Measurements from ENCODE around the gene SMAD5.

Gene SMAD5

DNA sequence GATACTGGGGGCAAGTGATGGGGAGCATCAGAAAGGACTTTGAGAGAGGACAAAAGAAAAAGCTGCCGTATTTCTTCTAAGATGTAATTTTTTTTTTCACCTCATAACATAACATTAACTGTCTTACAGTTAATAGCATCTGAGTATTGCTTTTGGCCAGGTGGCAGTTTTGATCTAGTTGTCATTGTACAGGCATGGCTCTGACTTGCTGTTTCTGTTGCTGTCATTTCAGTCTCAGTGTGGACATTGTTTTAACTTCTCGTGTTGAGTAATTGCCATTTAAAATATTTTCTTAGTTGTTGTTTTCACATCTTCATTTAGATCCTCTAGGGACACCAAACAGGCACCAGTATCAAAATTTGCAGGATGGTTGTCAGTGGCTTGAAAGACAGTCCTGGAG lies 12.4 kb downstream of the SMAD5 start:
- TF ChIP-seq, protein P1, sequence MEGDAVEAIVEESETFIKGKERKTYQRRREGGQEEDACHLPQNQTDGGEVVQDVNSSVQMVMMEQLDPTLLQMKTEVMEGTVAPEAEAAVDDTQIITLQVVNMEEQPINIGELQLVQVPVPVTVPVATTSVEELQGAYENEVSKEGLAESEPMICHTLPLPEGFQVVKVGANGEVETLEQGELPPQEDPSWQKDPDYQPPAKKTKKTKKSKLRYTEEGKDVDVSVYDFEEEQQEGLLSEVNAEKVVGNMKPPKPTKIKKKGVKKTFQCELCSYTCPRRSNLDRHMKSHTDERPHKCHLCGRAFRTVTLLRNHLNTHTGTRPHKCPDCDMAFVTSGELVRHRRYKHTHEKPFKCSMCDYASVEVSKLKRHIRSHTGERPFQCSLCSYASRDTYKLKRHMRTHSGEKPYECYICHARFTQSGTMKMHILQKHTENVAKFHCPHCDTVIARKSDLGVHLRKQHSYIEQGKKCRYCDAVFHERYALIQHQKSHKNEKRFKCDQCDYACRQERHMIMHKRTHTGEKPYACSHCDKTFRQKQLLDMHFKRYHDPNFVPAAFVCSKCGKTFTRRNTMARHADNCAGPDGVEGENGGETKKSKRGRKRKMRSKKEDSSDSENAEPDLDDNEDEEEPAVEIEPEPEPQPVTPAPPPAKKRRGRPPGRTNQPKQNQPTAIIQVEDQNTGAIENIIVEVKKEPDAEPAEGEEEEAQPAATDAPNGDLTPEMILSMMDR (IDR thresholded peaks at IDR 0.05; ENCODE audit: extremely low read depth, insufficient read depth, missing control alignments), result no peak
- in situ Hi-C loops (cut with MboI; ENCODE audit: low pct_unique_long_range_greater_than_20kb, low sequenced_read_pairs, unreplicated experiment), result no loop called here

DNA sequence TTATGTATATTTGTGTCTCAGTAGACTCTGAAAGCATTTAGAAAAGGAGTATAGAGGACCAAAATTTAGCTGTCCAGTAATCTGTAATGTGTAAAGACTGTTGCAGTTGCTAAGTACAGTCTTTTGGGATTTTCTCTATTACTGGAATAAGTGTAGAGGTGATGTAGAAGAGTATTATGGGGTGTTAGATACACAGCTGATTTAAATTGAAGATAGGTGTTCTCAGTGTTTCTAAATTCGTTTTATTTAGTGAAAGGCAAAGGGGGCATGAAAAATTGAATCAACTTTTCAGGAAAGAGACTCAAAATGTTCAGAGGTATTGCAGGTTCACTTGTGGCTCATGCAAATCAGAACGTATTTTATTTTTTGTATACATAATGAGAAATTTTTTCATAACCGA lies 13.6 kb downstream of the SMAD5 start:
- DNase-seq (ENCODE audit: low spot score), result no peak
- TF ChIP-seq, protein P1 (IDR thresholded peaks at IDR 0.05; ENCODE audit: extremely low read depth, insufficient read depth, missing control alignments), result no peak
- in situ Hi-C loops (cut with MboI; ENCODE audit: low pct_unique_long_range_greater_than_20kb, low sequenced_read_pairs, unreplicated experiment), result no loop called here

More for the DNA sequence above, 12.4 kb downstream of the SMAD5 start:
- no peak for DNase-seq (ENCODE audit: low spot score)

DNA sequence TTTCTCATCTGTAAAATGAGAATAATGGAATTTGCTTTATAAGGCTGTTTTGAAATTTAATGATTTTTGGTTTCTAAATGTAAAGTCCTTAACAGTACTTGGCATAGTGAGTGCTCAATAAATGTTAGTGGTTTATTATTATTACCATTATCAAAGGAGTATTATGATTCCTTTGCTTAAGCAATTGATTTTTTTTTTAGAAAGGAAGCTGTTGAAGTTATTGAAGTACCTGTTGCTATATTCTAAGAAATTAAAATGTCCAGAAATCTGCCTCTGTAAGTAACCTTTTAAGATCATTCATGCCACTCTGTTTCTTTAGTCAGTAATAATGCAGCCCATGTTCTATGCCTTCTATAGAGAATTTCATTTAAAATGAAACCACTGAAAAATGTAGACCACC lies 15.0 kb downstream of the SMAD5 start:
- TF ChIP-seq, protein P1 (IDR thresholded peaks at IDR 0.05; ENCODE audit: extremely low read depth, insufficient read depth, missing control alignments), result no peak
- DNase-seq (ENCODE audit: low spot score), result no peak
- in situ Hi-C loops (cut with MboI; ENCODE audit: low pct_unique_long_range_greater_than_20kb, low sequenced_read_pairs, unreplicated experiment), result no loop called here

DNA sequence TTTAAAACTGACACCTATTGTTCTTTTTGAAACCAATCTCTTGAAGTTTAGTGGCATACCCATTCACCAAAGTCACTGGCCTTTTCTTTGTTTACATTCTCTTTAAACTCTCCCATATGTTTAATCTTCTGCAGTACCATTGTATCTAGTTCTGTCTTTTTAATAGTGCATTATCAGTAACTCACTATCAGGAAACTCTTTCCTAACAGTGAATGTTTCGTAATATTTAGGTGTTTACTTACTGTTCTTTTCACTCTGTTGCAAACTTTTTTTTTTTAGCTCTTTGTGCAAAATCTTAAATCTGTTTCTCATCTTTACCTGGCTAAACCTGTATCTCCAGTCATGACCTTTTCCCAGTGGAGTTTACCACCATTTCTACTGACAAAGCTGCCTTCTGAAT lies 17.2 kb downstream of the SMAD5 start:
- TF ChIP-seq, protein P1 (IDR thresholded peaks at IDR 0.05; ENCODE audit: extremely low read depth, insufficient read depth, missing control alignments), result no peak
- DNase-seq (ENCODE audit: low spot score), result no peak
- in situ Hi-C loops (cut with MboI; ENCODE audit: low pct_unique_long_range_greater_than_20kb, low sequenced_read_pairs, unreplicated experiment), result no loop called here

DNA sequence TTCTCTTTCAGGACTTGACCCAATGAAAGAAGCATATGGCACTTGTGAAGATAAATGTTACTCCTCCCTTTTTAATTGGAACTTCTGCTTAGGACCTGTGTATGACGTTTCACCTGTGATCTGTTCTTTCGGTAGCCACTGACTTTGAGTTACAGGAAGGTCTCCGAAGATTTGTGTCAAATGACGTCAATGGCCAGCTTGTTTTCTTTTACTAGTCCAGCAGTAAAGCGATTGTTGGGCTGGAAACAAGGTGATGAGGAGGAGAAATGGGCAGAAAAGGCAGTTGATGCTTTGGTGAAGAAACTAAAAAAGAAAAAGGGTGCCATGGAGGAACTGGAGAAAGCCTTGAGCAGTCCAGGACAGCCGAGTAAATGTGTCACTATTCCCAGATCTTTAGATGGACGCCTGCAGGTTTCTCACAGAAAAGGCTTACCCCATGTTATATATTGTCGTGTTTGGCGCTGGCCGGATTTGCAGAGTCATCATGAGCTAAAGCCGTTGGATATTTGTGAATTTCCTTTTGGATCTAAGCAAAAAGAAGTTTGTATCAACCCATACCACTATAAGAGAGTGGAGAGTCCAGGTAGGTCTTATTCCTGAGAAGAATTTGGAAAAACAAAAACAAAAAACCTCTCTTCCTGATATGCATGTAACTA lies 21.1 kb downstream of the SMAD5 start:
- TF ChIP-seq, protein P1 (IDR thresholded peaks at IDR 0.05; ENCODE audit: extremely low read depth, insufficient read depth, missing control alignments), result no peak
- DNase-seq (ENCODE audit: low spot score), result no peak
- in situ Hi-C loops (cut with MboI; ENCODE audit: low pct_unique_long_range_greater_than_20kb, low sequenced_read_pairs, unreplicated experiment), result no loop called here

DNA sequence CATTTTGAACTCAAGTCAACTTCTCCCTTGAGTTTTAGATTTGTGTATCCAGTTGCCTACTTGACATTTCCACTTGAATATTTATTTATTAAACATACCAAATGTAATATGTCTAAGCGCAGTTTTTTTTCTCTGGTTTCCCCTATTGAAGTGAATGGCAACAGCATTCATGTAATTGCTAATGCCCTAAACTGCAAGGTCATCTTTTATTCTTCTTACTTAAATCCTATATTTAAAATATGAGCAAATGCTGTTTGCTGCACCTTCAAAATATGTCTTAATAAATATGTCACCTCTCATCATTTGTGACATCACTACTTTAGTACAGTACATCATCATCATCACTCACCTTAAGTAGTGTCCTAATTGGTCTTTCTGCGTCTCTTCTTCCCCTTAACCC lies 22.4 kb downstream of the SMAD5 start:
- in situ Hi-C loops (cut with MboI; ENCODE audit: low pct_unique_long_range_greater_than_20kb, low sequenced_read_pairs, unreplicated experiment), result no loop called here

More for the DNA sequence above, 22.4 kb downstream of the SMAD5 start:
- no peak for DNase-seq (ENCODE audit: low spot score)
- TF ChIP-seq, protein P1 (IDR thresholded peaks at IDR 0.05; ENCODE audit: extremely low read depth, insufficient read depth, missing control alignments), result no peak

Data from GM13977 (cell line).